HepG2 (cell line): ENCODE results near the gene ITPR1. TPM values are rescaled to one million over a fixed set of nuclear protein-coding genes. Genes with fewer than 3 reads are reported as not detected.

Source experiments
- ATAC-seq: fragments of 200-7000 bp; cut with Tn5 transposase; 3 replicates; pipeline ENCODE4 v1.9.1; 2020; ENCODE audit warnings: mild to moderate bottlenecking, moderate library complexity
- BruUV-seq: library from RNA; stranded (reverse); fragments of 400-500 nt; replicated peaks from 2 replicates; lab custom pipeline; 2021; lab: Mats Ljungman, UMichigan
- CTCF ChIA-PET: fragments of 300-600 bp; formaldehyde crosslinking; extraction: SDS; loops from one replicate; lab custom pipeline; 2021; ENCODE audit warnings: low total read pairs, inconsistent platforms, low intra/inter-chr PET ratio; lab: Yijun Ruan, JAX
- POLR2A ChIA-PET: fragments of 350-600 bp; sonication (Branson Sonifier 250); formaldehyde crosslinking; loops from one replicate; lab custom pipeline; 2020; ENCODE audit warnings: antibody characterized with exemption, inconsistent platforms; lab: Yijun Ruan, JAX
- DNase-seq: peaks from one replicate; pipeline ENCODE4 v3.0.0-alpha.2; 2015; ENCODE audit warnings: low spot score
- FAIRE-seq: peaks from 3 replicates; lab custom pipeline; 2011; peaks lifted over from hg19 to GRCh38; lab: Jason Lieb, UNC
- H2AFZ ChIP-seq: one replicate; pipeline ENCODE4 v1.6.1; 2011; ENCODE audit warnings: low read length, inconsistent platforms
- H3K27ac ChIP-seq: fragments of 300-600 bp; 3 replicates; pipeline ENCODE4 v1.8.0; 2011; ENCODE audit warnings: mixed run types, mild to moderate bottlenecking, mixed read lengths, low read length, inconsistent platforms; ENCODE audit not compliant: insufficient read depth; ENCODE audit errors: extremely low read length
- H3K27me3 ChIP-seq, 2 experiments: fragments of 200-600 bp in 1 of 2; 2 replicates in 1 of 2; 3 replicates in 1 of 2; pipeline versions ENCODE4 v1.6.0 to v1.8.0; 2011; ENCODE audit warnings: low read length in 2 of 2, mild to moderate bottlenecking in 2 of 2, moderate library complexity in 2 of 2, inconsistent platforms in 1 of 2; ENCODE audit not compliant: insufficient read depth in 2 of 2, control insufficient read depth in 1 of 2
- H3K36me3 ChIP-seq, 2 experiments: fragments of 200-600 bp in 1 of 2; replicated peaks in 1 of 2; 2 replicates in 1 of 2; 3 replicates in 1 of 2; pipeline versions ENCODE4 v1.5.1 to v1.8.0; 2011; ENCODE audit warnings: low read length in 2 of 2, inconsistent platforms in 1 of 2; ENCODE audit not compliant: insufficient read depth in 2 of 2, control insufficient read depth in 1 of 2
- H3K4me1 ChIP-seq: 2 replicates; pipeline ENCODE4 v1.5.1; 2012; ENCODE audit warnings: low read length, inconsistent platforms; ENCODE audit not compliant: insufficient read depth
- H3K4me2 ChIP-seq: 2 replicates; pipeline ENCODE4 v1.6.0; 2011; ENCODE audit warnings: low read depth, low read length, inconsistent platforms
- H3K4me3 ChIP-seq, 3 experiments: fragments of 200-600 bp in 1 of 3; sonication (generic), shearing (Covaris generic) in 1 of 3; replicated peaks in 1 of 3; 2 replicates each; pipeline ENCODE4 v1.5.1; 2011 to 2016; ENCODE audit warnings: low read length in 3 of 3, inconsistent platforms in 2 of 3, low read depth in 2 of 3, mild to moderate bottlenecking in 2 of 3, control low read depth in 1 of 3, mixed read lengths in 1 of 3; ENCODE audit not compliant: insufficient read depth in 1 of 3
- H3K79me2 ChIP-seq: one replicate; pipeline ENCODE4 v1.6.1; 2011; ENCODE audit warnings: low read length, inconsistent platforms; ENCODE audit not compliant: insufficient read depth
- H3K9ac ChIP-seq: 2 replicates; pipeline ENCODE4 v1.6.0; 2011; ENCODE audit warnings: mild to moderate bottlenecking, low read depth, low read length, inconsistent platforms; ENCODE audit not compliant: insufficient read depth
- H3K9me3 ChIP-seq: 2 replicates; pipeline ENCODE4 v1.5.1; 2012; ENCODE audit warnings: mild to moderate bottlenecking, low read length
- H4K20me1 ChIP-seq: 2 replicates; pipeline ENCODE4 v1.6.0; 2011; ENCODE audit warnings: inconsistent platforms, mild to moderate bottlenecking, low read length, moderate library complexity; ENCODE audit not compliant: insufficient read depth
- ATF2 ChIP-seq: sonication (generic); formaldehyde crosslinking; IDR thresholded peaks from 2 replicates; pipeline ENCODE4 v1.4.0; 2020; ENCODE audit warnings: missing genetic modification reagents
- BCLAF1 ChIP-seq: fragments of 450-650 bp; IDR thresholded peaks from 2 replicates; pipeline ENCODE4 v1.6.1; 2017; ENCODE audit warnings: mild to moderate bottlenecking
- CTCF ChIP-seq: sonication (generic); formaldehyde crosslinking; IDR thresholded peaks from 2 replicates; pipeline ENCODE4 v1.5.0; 2020; ENCODE audit warnings: mild to moderate bottlenecking, missing genetic modification reagents, moderate library complexity
- HOXA3 ChIP-seq: sonication (generic); formaldehyde crosslinking; IDR thresholded peaks from 2 replicates; pipeline ENCODE4 v1.5.0; 2020; ENCODE audit warnings: missing genetic modification reagents
- MAFG ChIP-seq: sonication (generic); formaldehyde crosslinking; IDR thresholded peaks from 2 replicates; pipeline ENCODE4 v1.5.1; 2020; ENCODE audit warnings: mild to moderate bottlenecking, missing genetic modification reagents
- MAX ChIP-seq: IDR thresholded peaks from 2 replicates; pipeline ENCODE4 v1.6.1; 2012; ENCODE audit warnings: inconsistent platforms
- PRPF4 ChIP-seq: fragments of 200-400 bp; formaldehyde crosslinking; IDR thresholded peaks from 2 replicates; pipeline ENCODE4 v1.6.1; 2016; ENCODE audit warnings: low read length, low read depth; ENCODE audit not compliant: poor library complexity, severe bottlenecking
- SP4 ChIP-seq: sonication (generic); formaldehyde crosslinking; IDR thresholded peaks from 2 replicates; pipeline ENCODE4 v1.8.1; 2023; ENCODE audit warnings: mild to moderate bottlenecking, missing genetic modification reagents
- ZBTB43 ChIP-seq: sonication (generic); formaldehyde crosslinking; conservative IDR thresholded peaks from 2 replicates; pipeline ENCODE4 v1.4.0; 2020; ENCODE audit warnings: missing genetic modification reagents
- ZNF205 ChIP-seq: IDR thresholded peaks from 2 replicates; pipeline ENCODE4 v1.6.1; 2018; ENCODE audit warnings: missing biosample characterization, missing genetic modification reagents
- ZNF850 ChIP-seq: sonication (generic); formaldehyde crosslinking; conservative IDR thresholded peaks from 2 replicates; pipeline ENCODE4 v1.9.0; 2021; ENCODE audit warnings: mild to moderate bottlenecking, missing genetic modification reagents
- WGBS: methylation state at CpG from one replicate; pipeline ENCODE4 v1.1.6; 2017; ENCODE audit warnings: low lambda C conversion rate; 5-methylcytosine and 5-hydroxymethylcytosine counted together
- in situ Hi-C: cut with HindIII; loops from 2 replicates; pipeline ENCODE4 v1.10.0; 2017; ENCODE audit warnings: low pct_unique_long_range_greater_than_20kb; ENCODE audit not compliant: extremely low pct_ligation_motif_present
- intact Hi-C: fragments of 100-400 bp; cut with micrococcal nuclease; formaldehyde crosslinking; loops from one replicate; pipeline ENCODE4 v1.10.0; 2022; ENCODE audit not compliant: unreplicated experiment
- polyA plus RNA-seq, 8 experiments: library from polyadenylated mRNA; depleted of rRNA in 3 of 8; stranded (reverse) in 7 of 8; unstranded in 1 of 8; fragments of >200 nt; fragmentation: Illumina TruSeq in 4 of 8; extraction: Trizol in 4 of 8; gene quantifications; 2 replicates each; pipeline versions ENCODE4 v1.2.1 to v1.2.3, GENCODE V29; 2011 to 2016; ENCODE audit warnings: low read depth in 4 of 8, missing spikeins in 1 of 8, mixed read lengths in 1 of 8; ENCODE audit not compliant: insufficient read depth in 1 of 8
- total RNA-seq, 5 experiments: library from RNA; depleted of rRNA; stranded (reverse); fragments of >200 nt; fragmentation: Illumina TruSeq; extraction: Trizol; gene quantifications; 2 replicates each; pipeline ENCODE4 v1.2.3, GENCODE V29; 2016; ENCODE audit warnings: low read depth in 1 of 5

Gene ITPR1
- total and polyA plus RNA-seq, 2 of the 13 experiments (the other 11 are each of a cell fraction or from before 2014, with no cell fraction given) = 10.0 to 11.4 TPM

GRCh38 chr3:4805662-4806061 is 312.5 kb downstream of the ITPR1 start:
- no TSS peak for BruUV-seq
- H3K9me3 ChIP-seq = no peaks in the 10 kb centered on the region
- intact Hi-C loops = no loop called here
- no peak for TF ChIP-seq HOXA3 (CRISPR knock-in tag)
- TF ChIP-seq PRPF4 = no peak
- TF ChIP-seq ZNF205 = no peak
- TF ChIP-seq ATF2 (CRISPR knock-in tag) = no peak
- no peak for TF ChIP-seq ZNF850 (CRISPR knock-in tag)
- TF ChIP-seq MAFG (CRISPR knock-in tag) = no peak
- TF ChIP-seq, all 625 proteins: peak for 0
- H4K20me1 ChIP-seq = no peaks in the 10 kb centered on the region
- no peaks in the 10 kb centered on the region for H3K36me3 ChIP-seq
- no peak overlapping the region for H3K27ac ChIP-seq
- no peaks in the 10 kb centered on the region for H3K79me2 ChIP-seq
- ChIA-PET POLR2A (no interaction called here), CTCF (no interaction called here)
- no peak overlapping the region for H2AFZ ChIP-seq
- no peak for ATAC-seq
- H3K27me3 ChIP-seq = no peaks in the 10 kb centered on the region
- in situ Hi-C loops = no loop called here
- 99% methylated on average over 7 of the region's 7 CpGs for WGBS
- H3K4me2 ChIP-seq = no peak overlapping the region
- no peak overlapping the region for H3K4me3 ChIP-seq
- H3K9ac ChIP-seq = no peak overlapping the region
- no peak for FAIRE-seq
- peaks cover 14% of the 10 kb centered on the region for H3K4me1 ChIP-seq
- no peak for DNase-seq

GRCh38 chr3:4806535-4807108 is 313.5 kb downstream of the ITPR1 start:
- no peak for DNase-seq
- H3K36me3 ChIP-seq = no peaks in the 10 kb centered on the region
- TF ChIP-seq BCLAF1 = no peak
- TF ChIP-seq MAX = no peak
- TF ChIP-seq CTCF (CRISPR knock-in tag) = no peak
- no peak for TF ChIP-seq SP4 (CRISPR knock-in tag)
- no peak for TF ChIP-seq ZBTB43 (CRISPR knock-in tag)

More at GRCh38 chr3:4806535-4807108, 313.5 kb downstream of the ITPR1 start:
- Histone ChIP-seq H4K20me1 (no peaks in the 10 kb centered on the region), H3K9me3 (no peaks in the 10 kb centered on the region), H3K27ac (no peak overlapping the region), H3K79me2 (no peaks in the 10 kb centered on the region), H3K4me3 (no peak overlapping the region), H3K9ac (no peak overlapping the region), H3K4me1 (peaks cover 14% of the 10 kb centered on the region), H2AFZ (no peak overlapping the region), H3K27me3 (no peaks in the 10 kb centered on the region), H3K4me2 (no peak overlapping the region)
- 97% methylated on average over 6 of the region's 6 CpGs for WGBS
- FAIRE-seq (no peak), ATAC-seq (no peak)
- intact Hi-C loops = no loop called here
- no TSS peak for BruUV-seq
- ChIA-PET POLR2A (no interaction called here), CTCF (no interaction called here)
- in situ Hi-C loops = no loop called here
